Transverse colon (tissue), 4 donors: ENCODE results near the gene NDRG3. TPM values are rescaled to one million over a fixed set of nuclear protein-coding genes. Genes with fewer than 3 reads are reported as not detected.

ENCODE experiments used
- DNase-seq: peaks from one replicate; pipeline ENCODE4 v3.0.0-alpha.2; 2019
- H3K27ac ChIP-seq, 4 donors: fragments of 200-600 bp; sonication (generic); 2 replicates each; pipeline ENCODE4 v1.5.1; 2016 to 2018; ENCODE audit warnings: inconsistent platforms in 4 of 4
- H3K27me3 ChIP-seq: fragments of 200-600 bp; sonication (generic); 2 replicates; pipeline ENCODE4 v1.5.1; 2017; ENCODE audit warnings: inconsistent platforms
- H3K36me3 ChIP-seq, 4 donors: fragments of 200-600 bp; sonication (generic); 2 replicates each; pipeline ENCODE4 v1.5.1; 2017 to 2019; ENCODE audit warnings: inconsistent platforms in 4 of 4
- H3K4me1 ChIP-seq, 4 donors: fragments of 200-600 bp; sonication (generic); 2 replicates each; pipeline ENCODE4 v1.5.1; 2017 to 2020; ENCODE audit warnings: inconsistent platforms in 4 of 4
- H3K4me3 ChIP-seq, 4 donors: fragments of 200-600 bp; sonication (generic); 1 replicate in 1 of 4; 2 replicates in 3 of 4; pipeline versions ENCODE4 v1.5.1 to v1.6.1; 2017 to 2019; ENCODE audit warnings: inconsistent platforms in 4 of 4
- H3K9me3 ChIP-seq, 2 donors: fragments of 200-600 bp; sonication (generic); 2 replicates each; pipeline ENCODE4 v1.5.1; 2017 to 2019; ENCODE audit warnings: inconsistent platforms in 2 of 2
- CTCF ChIP-seq, 5 experiments: fragments of 200-600 bp in 3 of 5; fragments of 450-650 bp in 2 of 5; sonication (generic) in 3 of 5; IDR thresholded peaks; 1 replicate in 2 of 5; 2 replicates in 3 of 5; pipeline ENCODE4 v1.5.1; 2016 to 2017; ENCODE audit warnings: antibody characterized with exemption in 5 of 5, inconsistent platforms in 3 of 5, mild to moderate bottlenecking in 2 of 5, moderate library complexity in 1 of 5
- EP300 ChIP-seq: sonication (generic); formaldehyde crosslinking; IDR thresholded peaks from one replicate; pipeline ENCODE4 v1.6.1; 2017; ENCODE audit warnings: antibody characterized with exemption, low read depth
- POLR2A ChIP-seq: fragments of 450-650 bp; IDR thresholded peaks from one replicate; pipeline ENCODE4 v1.6.1; 2016; ENCODE audit warnings: antibody characterized with exemption, mild to moderate bottlenecking, moderate library complexity
- POLR2AphosphoS5 ChIP-seq, 3 donors: sonication (generic); formaldehyde crosslinking; IDR thresholded peaks; one replicate each; pipeline ENCODE4 v1.6.1; 2016; ENCODE audit warnings: antibody characterized with exemption in 3 of 3
- WGBS, 2 donors: methylation state at CpG; one replicate each; pipeline ENCODE4 v1.1.5; 2018; ENCODE audit warnings: low coverage in 1 of 2; 5-methylcytosine and 5-hydroxymethylcytosine counted together
- in situ Hi-C, 4 donors: fragments of 200-750 bp; cut with MboI; loops; one replicate each; pipeline versions ENCODE4 v1.15.0 to v1.15.1; 2017; ENCODE audit warnings: low sequenced_read_pairs in 3 of 4, low pct_ligation_motif_present in 1 of 4, low pct_unique_long_range_greater_than_20kb in 1 of 4
- intact Hi-C: fragments of 100-400 bp; cut with DNase I; formaldehyde crosslinking; loops from one replicate; pipeline ENCODE4 v1.15.1; 2023; ENCODE audit warnings: low total_unique reads
- total RNA-seq, 4 donors: library from RNA; depleted of rRNA; stranded (reverse); fragments of >200 nt; gene quantifications; one replicate each; pipeline ENCODE4 v1.1.0, GENCODE V29; 2016

NDRG3 gene
- total RNA-seq, 4 donors from 2014 or later, result 1.9 to 54.7 (median 33.1) TPM

- Histone ChIP-seq H3K9me3 (no peaks in the 10 kb centered on the region), H3K36me3 (no peaks in the 10 kb centered on the region), H3K27me3 (no peaks in the 10 kb centered on the region), H3K4me1 (no peaks in the 10 kb centered on the region), H3K4me3 (no peak overlapping the region), H3K27ac (peak overlapping the region in 1 of 4 donors; percentile 51)
- in situ Hi-C loops, result no loop called here
- intact Hi-C loops, result loop anchor here (5.0 kb wide), 1 partner anchor 32 kb away; no protein-coding TSS in a partner anchor
- 75% methylated on average over 9 of the region's 9 CpGs; no CpG with 5 or more reads in 1 of the 2 donors for WGBS, 2 donors
- DNase-seq, result no peak
- TF ChIP-seq POLR2AphosphoS5 (IDR thresholded peaks at IDR 0.05) (no peak), POLR2A (no peak), CTCF (IDR thresholded peaks at IDR 0.05) (no peak), EP300 (no peak)
Measured at GRCh38 chr20:36784900-36785299, 39.0 kb upstream of the NDRG3 start.

GRCh38 chr20:36784116-36784515, 38.2 kb upstream of the NDRG3 start:
- TF ChIP-seq POLR2AphosphoS5 (IDR thresholded peaks at IDR 0.05) (no peak), EP300 (no peak), CTCF (IDR thresholded peaks at IDR 0.05) (no peak), POLR2A (no peak)
- 94% methylated on average over 6 of the region's 7 CpGs; no CpG with 5 or more reads in 1 of the 2 donors for WGBS, 2 donors
- intact Hi-C loops, result loop anchor here (5.0 kb wide), 1 partner anchor 33 kb away; no protein-coding TSS in a partner anchor
- H3K4me1 ChIP-seq, result no peaks in the 10 kb centered on the region
- H3K4me3 ChIP-seq, result no peak overlapping the region
- H3K27me3 ChIP-seq, result no peaks in the 10 kb centered on the region
- no peak for DNase-seq
- no peak overlapping the region for H3K27ac ChIP-seq
- H3K9me3 ChIP-seq, result no peaks in the 10 kb centered on the region
- in situ Hi-C loops, result no loop called here
- no peaks in the 10 kb centered on the region for H3K36me3 ChIP-seq

- 80% methylated on average over 6 of the region's 6 CpGs; no CpG with 5 or more reads in 1 of the 2 donors for WGBS, 2 donors
- Histone ChIP-seq H3K27ac (no peak overlapping the region), H3K4me3 (no peak overlapping the region), H3K9me3 (no peaks in the 10 kb centered on the region), H3K4me1 (peaks cover 0 to 12% (median under 1%) of the 10 kb centered on the region in 4 donors), H3K36me3 (no peaks in the 10 kb centered on the region), H3K27me3 (no peaks in the 10 kb centered on the region)
- in situ Hi-C loops (no loop called here), intact Hi-C loops (loop anchor here (5.0 kb wide), 1 partner anchor 38 kb away; no protein-coding TSS in a partner anchor)
- no peak for DNase-seq
- TF ChIP-seq EP300 (no peak), POLR2A (no peak), CTCF (IDR thresholded peaks at IDR 0.05) (no peak), POLR2AphosphoS5 (IDR thresholded peaks at IDR 0.05) (no peak)
Measured at GRCh38 chr20:36779656-36780025, 33.8 kb upstream of the NDRG3 start.

- DNase-seq, result no peak
- Histone ChIP-seq H3K4me1 (peaks cover 0 to 18% (median 5%) of the 10 kb centered on the region in 4 donors), H3K36me3 (no peaks in the 10 kb centered on the region), H3K4me3 (no peak overlapping the region), H3K27me3 (no peaks in the 10 kb centered on the region), H3K9me3 (no peaks in the 10 kb centered on the region), H3K27ac (no peak overlapping the region)
- TF ChIP-seq POLR2AphosphoS5 (IDR thresholded peaks at IDR 0.05) (no peak), POLR2A (no peak), EP300 (no peak), CTCF (IDR thresholded peaks at IDR 0.05) (no peak)
- in situ Hi-C loops (no loop called here), intact Hi-C loops (no loop called here)
- 58 to 76% methylated on average over 2 to 3 of the region's 3 CpGs for WGBS, 2 donors
Measured at GRCh38 chr20:36778831-36779655, 33.2 kb upstream of the NDRG3 start.
